DOHH2 (cell line): ENCODE measurements around the gene DEAF1.

Source experiments
- H3F3A ChIP-seq: fragments of 200-600 bp; sonication (generic), shearing (Covaris generic); 2 replicates; pipeline ENCODE4 v1.6.0; 2016; ENCODE audit warnings: antibody characterized with exemption, mild to moderate bottlenecking; ENCODE audit not compliant: control insufficient read depth, insufficient read depth
- H3K27ac ChIP-seq: fragments of 200-600 bp; sonication (generic); 2 replicates; pipeline ENCODE4 v1.5.1; 2014; ENCODE audit warnings: low read depth, mild to moderate bottlenecking, low read length, moderate library complexity
- H3K27me3 ChIP-seq: fragments of 200-600 bp; sonication (generic); 2 replicates; pipeline ENCODE4 v1.6.1; 2014; ENCODE audit warnings: mild to moderate bottlenecking, low read length, mixed read lengths; ENCODE audit not compliant: control insufficient read depth
- H3K36me3 ChIP-seq: fragments of 200-600 bp; sonication (generic); 2 replicates; pipeline ENCODE4 v1.6.1; 2014; ENCODE audit warnings: mild to moderate bottlenecking, low read length, moderate library complexity, mixed read lengths; ENCODE audit not compliant: control insufficient read depth
- H3K4me1 ChIP-seq: fragments of 200-600 bp; sonication (generic); 2 replicates; pipeline ENCODE4 v1.6.1; 2014; ENCODE audit warnings: mild to moderate bottlenecking, low read length, mixed read lengths; ENCODE audit not compliant: control insufficient read depth
- H3K4me2 ChIP-seq: fragments of 200-600 bp; sonication (generic); 2 replicates; pipeline ENCODE4 v1.6.0; 2014; ENCODE audit warnings: mild to moderate bottlenecking, low read length, moderate library complexity
- H3K4me3 ChIP-seq: fragments of 200-600 bp; sonication (generic); 2 replicates; pipeline ENCODE4 v1.5.1; 2014; ENCODE audit warnings: mild to moderate bottlenecking, low read length, mixed read lengths
- H3K79me2 ChIP-seq: fragments of 200-600 bp; sonication (generic); 2 replicates; pipeline ENCODE4 v1.6.1; 2014; ENCODE audit warnings: mild to moderate bottlenecking, low read length, mixed read lengths; ENCODE audit not compliant: control insufficient read depth
- H3K9me2 ChIP-seq: fragments of 200-600 bp; sonication (generic); replicated peaks from 2 replicates; pipeline ENCODE4 v1.6.1; 2014; ENCODE audit warnings: mild to moderate bottlenecking, low read length, mixed read lengths; ENCODE audit not compliant: control insufficient read depth
- H3K9me3 ChIP-seq: fragments of 200-600 bp; sonication (generic); 2 replicates; pipeline ENCODE4 v1.6.1; 2014; ENCODE audit warnings: antibody characterized with exemption, low read length, mixed read lengths; ENCODE audit not compliant: control insufficient read depth, insufficient read depth
- H4K20me1 ChIP-seq: fragments of 200-600 bp; sonication (generic); 2 replicates; pipeline ENCODE4 v1.6.0; 2014; ENCODE audit warnings: low read depth, mild to moderate bottlenecking, antibody characterized with exemption, low read length, moderate library complexity; ENCODE audit not compliant: control insufficient read depth, insufficient read depth
- EZH2phosphoT487 ChIP-seq: fragments of 200-600 bp; sonication (generic); IDR thresholded peaks from 2 replicates; pipeline ENCODE4 v1.6.1; 2017; ENCODE audit warnings: borderline replicate concordance, mild to moderate bottlenecking, antibody characterized with exemption, low read length, moderate library complexity, mixed read lengths
- TF ChIP-seq, protein P1 (sequence below): fragments of 200-600 bp; sonication (generic); IDR thresholded peaks from one replicate; pipeline ENCODE4 v1.5.1; 2014; ENCODE audit warnings: antibody characterized with exemption, mild to moderate bottlenecking, low read depth, low read length; ENCODE audit not compliant: poor library complexity, severe bottlenecking

Gene DEAF1

DNA sequence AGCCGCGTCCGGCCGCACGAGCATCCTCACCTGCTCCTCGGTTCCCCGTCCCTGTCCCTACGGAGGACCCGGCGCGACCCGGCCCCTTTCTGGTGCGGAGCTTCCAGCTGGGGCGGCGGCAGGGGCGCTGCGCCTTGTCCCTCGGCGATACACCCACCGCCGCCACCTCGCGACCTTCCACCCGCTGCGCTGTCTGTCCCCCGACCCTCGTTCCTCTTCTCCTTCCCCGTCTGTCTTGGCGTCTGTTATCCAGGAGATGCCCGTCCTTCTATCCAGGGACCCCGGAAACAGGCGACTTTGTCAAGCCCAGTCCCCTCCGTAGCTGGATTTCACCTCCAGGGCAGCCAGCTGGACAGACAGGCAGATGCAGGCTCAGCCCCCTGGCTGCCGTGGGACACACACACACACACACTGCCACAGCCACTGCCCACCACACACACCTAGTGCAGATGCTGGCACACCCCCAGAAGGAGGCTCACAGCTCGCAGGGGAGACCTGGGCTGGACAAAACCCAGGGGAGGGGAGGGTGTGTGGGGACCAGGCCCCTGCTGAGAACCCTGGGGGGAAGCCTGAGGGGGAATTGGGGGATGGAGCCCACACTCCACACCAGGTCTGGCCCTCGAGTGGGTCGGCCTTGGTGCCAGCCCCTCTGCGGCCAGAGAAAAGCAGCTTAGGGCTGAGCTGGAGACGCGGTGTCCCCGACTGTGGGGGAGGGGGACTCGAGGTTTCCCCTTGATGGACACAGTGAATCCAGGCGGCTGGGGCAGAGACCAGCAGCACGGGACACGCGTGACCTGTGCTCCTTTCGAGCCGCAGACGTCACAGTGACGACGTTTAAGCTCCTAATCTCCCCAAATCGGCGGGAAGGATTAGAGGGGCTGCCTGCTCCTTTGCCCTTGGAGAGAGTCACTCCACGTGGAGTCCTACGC is 57.2 kb downstream of the DEAF1 start:
- Histone ChIP-seq H3K36me3 (no peaks in the 10 kb centered on the region), H3K9me2 (no peaks in the 10 kb centered on the region), H3K4me2 (no peak overlapping the region), H3K27me3 (no peaks in the 10 kb centered on the region), H4K20me1 (no peaks in the 10 kb centered on the region), H3K27ac (no peak overlapping the region), H3K79me2 (no peaks in the 10 kb centered on the region), H3K4me1 (no peaks in the 10 kb centered on the region), H3F3A (no peaks in the 10 kb centered on the region), H3K4me3 (no peak overlapping the region), H3K9me3 (no peaks in the 10 kb centered on the region)
- TF ChIP-seq, protein P1, sequence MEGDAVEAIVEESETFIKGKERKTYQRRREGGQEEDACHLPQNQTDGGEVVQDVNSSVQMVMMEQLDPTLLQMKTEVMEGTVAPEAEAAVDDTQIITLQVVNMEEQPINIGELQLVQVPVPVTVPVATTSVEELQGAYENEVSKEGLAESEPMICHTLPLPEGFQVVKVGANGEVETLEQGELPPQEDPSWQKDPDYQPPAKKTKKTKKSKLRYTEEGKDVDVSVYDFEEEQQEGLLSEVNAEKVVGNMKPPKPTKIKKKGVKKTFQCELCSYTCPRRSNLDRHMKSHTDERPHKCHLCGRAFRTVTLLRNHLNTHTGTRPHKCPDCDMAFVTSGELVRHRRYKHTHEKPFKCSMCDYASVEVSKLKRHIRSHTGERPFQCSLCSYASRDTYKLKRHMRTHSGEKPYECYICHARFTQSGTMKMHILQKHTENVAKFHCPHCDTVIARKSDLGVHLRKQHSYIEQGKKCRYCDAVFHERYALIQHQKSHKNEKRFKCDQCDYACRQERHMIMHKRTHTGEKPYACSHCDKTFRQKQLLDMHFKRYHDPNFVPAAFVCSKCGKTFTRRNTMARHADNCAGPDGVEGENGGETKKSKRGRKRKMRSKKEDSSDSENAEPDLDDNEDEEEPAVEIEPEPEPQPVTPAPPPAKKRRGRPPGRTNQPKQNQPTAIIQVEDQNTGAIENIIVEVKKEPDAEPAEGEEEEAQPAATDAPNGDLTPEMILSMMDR, result no peak
- TF ChIP-seq EZH2phosphoT487, result no peak

DNA sequence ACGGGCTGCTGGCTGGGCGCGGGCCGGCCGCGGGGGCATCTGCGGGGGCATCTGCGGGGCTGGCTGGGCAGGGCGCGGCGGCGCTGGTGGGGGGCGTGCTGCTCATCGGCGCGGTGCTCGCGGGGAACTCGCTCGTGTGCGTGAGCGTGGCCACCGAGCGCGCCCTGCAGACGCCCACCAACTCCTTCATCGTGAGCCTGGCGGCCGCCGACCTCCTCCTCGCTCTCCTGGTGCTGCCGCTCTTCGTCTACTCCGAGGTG is 57.8 kb downstream of the DEAF1 start:
- H3K4me3 ChIP-seq, result no peak overlapping the region
- no peaks in the 10 kb centered on the region for H3K4me1 ChIP-seq
- H4K20me1 ChIP-seq, result no peaks in the 10 kb centered on the region
- no peaks in the 10 kb centered on the region for H3K9me2 ChIP-seq
- H3F3A ChIP-seq, result no peaks in the 10 kb centered on the region
- TF ChIP-seq, protein P1, result no peak
- no peak for TF ChIP-seq EZH2phosphoT487
- H3K27ac ChIP-seq, result no peak overlapping the region
- no peak overlapping the region for H3K4me2 ChIP-seq
- H3K9me3 ChIP-seq, result no peaks in the 10 kb centered on the region
- no peaks in the 10 kb centered on the region for H3K36me3 ChIP-seq
- H3K27me3 ChIP-seq, result no peaks in the 10 kb centered on the region
- H3K79me2 ChIP-seq, result no peaks in the 10 kb centered on the region

DNA sequence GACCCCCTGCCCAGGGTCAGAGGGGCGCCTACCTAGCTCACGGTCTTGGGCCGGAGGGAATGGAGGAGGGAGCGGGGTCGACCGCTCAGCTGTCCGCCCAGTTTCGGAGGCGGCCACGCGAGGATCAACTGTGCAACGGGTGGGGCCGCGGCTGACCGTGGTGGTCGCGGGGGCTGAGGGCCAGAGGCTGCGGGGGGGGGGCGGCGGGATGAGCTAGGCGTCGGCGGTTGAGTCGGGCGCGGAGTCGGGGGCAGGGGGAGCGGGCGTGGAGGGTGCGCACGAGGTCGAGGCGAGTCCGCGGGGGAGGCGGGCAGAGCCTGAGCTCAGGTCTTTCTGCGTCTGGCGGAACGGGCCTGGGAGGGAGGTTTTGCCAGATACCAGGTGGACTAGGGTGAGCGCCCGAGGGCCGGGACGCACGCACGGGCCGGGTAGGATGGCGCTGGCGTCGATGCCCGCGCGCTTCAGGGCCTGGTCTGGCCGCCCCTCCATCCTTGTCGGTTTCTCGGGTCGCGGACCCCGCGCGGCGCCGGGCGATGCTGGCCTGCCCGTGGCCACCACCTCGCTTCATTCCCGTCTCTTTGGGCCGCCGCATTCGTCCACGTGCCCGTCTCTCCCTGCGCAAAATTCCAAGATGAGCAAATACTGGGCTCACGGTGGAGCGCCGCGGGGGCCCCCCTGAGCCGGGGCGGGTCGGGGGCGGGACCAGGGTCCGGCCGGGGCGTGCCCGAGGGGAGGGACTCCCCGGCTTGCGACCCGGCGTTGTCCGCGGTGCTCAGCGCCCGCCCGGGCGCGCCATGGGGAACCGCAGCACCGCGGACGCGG is 58.3 kb downstream of the DEAF1 start, which contains the start of gene DRD4:
TSS of gene DRD4 (plus strand) at position 759 of the 822 bp plus-strand sequence. CDS start at position 795, 36 bp downstream.
- no peaks in the 10 kb centered on the region for H3F3A ChIP-seq
- no peak within 1 kb of the TSS for H3K27ac ChIP-seq
- TF ChIP-seq, protein P1, result no peak
- no peak for TF ChIP-seq EZH2phosphoT487
- H3K36me3 ChIP-seq, result no peaks in the 10 kb centered on the region
- no peak within 1 kb of the TSS for H3K4me3 ChIP-seq
- H3K79me2 ChIP-seq, result no peaks in the 10 kb centered on the region
- no peaks in the 10 kb centered on the region for H3K27me3 ChIP-seq
- no peaks in the 10 kb centered on the region for H3K4me1 ChIP-seq
- no peaks in the 10 kb centered on the region for H4K20me1 ChIP-seq
- no peak within 1 kb of the TSS for H3K4me2 ChIP-seq
- no peaks in the 10 kb centered on the region for H3K9me3 ChIP-seq
- no peaks in the 10 kb centered on the region for H3K9me2 ChIP-seq
